ENCODE measurements around the gene PLCL1.

GRCh38 chr2:197915548-197916265, 111.3 kb downstream of the PLCL1 start:
- TF ChIP-seq RXRA (IDR thresholded peaks at IDR 0.05; ENCODE audit: borderline replicate concordance, low read depth): no peak
- no peak for TF ChIP-seq RCOR1 (IDR thresholded peaks at IDR 0.05; ENCODE audit: low read length)
- TF ChIP-seq, protein P1, sequence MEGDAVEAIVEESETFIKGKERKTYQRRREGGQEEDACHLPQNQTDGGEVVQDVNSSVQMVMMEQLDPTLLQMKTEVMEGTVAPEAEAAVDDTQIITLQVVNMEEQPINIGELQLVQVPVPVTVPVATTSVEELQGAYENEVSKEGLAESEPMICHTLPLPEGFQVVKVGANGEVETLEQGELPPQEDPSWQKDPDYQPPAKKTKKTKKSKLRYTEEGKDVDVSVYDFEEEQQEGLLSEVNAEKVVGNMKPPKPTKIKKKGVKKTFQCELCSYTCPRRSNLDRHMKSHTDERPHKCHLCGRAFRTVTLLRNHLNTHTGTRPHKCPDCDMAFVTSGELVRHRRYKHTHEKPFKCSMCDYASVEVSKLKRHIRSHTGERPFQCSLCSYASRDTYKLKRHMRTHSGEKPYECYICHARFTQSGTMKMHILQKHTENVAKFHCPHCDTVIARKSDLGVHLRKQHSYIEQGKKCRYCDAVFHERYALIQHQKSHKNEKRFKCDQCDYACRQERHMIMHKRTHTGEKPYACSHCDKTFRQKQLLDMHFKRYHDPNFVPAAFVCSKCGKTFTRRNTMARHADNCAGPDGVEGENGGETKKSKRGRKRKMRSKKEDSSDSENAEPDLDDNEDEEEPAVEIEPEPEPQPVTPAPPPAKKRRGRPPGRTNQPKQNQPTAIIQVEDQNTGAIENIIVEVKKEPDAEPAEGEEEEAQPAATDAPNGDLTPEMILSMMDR (IDR thresholded peaks at IDR 0.05): no peak
- no peak for TF ChIP-seq EZH2phosphoT487 (IDR thresholded peaks at IDR 0.05; ENCODE audit: borderline replicate concordance, low read depth)
- TF ChIP-seq JUND (IDR thresholded peaks at IDR 0.05): no peak

Measured in SK-N-SH (cell line).